Measurements from ENCODE around the gene RHO. TPM values are rescaled to one million over a fixed set of nuclear protein-coding genes. Genes with fewer than 3 reads are reported as not detected.

The RHO gene
- total RNA-seq, 1 experiment from 2014 or later: not detected

DNA sequence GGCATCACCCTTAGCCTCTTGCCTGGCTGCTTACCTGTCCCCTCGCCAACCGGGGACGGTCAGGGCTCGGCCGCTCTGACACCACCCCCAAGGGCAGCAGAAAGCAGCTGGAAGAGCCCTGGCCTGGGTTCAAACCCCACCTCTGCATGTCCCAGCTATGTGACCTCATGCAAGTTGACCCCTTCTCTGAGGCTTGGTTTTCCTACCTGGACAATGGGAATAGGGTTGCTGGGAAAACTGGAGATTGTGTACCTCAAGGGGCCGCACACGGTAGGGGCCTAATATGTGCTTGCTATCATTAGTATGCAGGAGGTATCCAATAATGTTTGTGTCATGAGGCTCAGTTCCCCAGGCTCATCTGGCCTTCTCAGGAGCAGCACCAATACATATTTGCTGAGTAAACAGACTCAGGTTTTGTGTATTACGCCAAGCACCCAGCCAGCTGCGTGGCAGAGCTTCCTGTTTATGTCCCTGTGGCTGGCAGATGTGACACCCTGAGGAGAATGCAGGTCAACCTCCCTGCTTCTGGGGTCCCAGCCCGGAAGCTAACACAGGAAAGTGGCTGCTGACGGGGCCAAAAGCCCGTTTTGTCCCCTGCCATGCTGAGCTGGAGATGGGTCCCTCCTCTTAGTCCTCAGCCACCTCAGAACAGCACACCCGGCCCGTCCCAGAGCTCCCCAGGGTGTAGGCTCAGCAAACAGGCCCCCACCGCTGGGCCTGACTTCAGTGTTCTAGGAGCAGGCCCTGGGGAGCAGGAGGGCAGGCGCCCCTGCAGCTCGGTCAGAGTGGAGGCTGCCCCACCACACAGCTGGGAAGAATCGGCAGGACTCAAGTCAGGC, 48.3 kb downstream of the RHO start:
- no TSS peak for BruUV-seq (replicated peaks)
- intact Hi-C loops (cut with micrococcal nuclease): no loop called here
- H3K4me1 ChIP-seq (ENCODE audit: control insufficient read depth in 1 of 2, insufficient read depth in 2 of 2, low read length in 2 of 2): no peaks in the 10 kb centered on the region
- H3K4me3 ChIP-seq (replicated peaks in 1 of 2; ENCODE audit: low read depth in 1 of 2, low read length in 2 of 2): no peak overlapping the region
- H3K9me3 ChIP-seq (ENCODE audit: control insufficient read depth in 1 of 2, insufficient read depth in 1 of 2, low read depth in 1 of 2, low read length in 2 of 2): no peaks in the 10 kb centered on the region
- no peaks in the 10 kb centered on the region; a peak in 1 of 4 replicates for H3K36me3 ChIP-seq (ENCODE audit: control insufficient read depth in 1 of 2, insufficient read depth in 2 of 2, low read length in 2 of 2)
- H3K9me2 ChIP-seq (ENCODE audit: insufficient read depth): no peaks in the 10 kb centered on the region
- TF ChIP-seq, protein P1, sequence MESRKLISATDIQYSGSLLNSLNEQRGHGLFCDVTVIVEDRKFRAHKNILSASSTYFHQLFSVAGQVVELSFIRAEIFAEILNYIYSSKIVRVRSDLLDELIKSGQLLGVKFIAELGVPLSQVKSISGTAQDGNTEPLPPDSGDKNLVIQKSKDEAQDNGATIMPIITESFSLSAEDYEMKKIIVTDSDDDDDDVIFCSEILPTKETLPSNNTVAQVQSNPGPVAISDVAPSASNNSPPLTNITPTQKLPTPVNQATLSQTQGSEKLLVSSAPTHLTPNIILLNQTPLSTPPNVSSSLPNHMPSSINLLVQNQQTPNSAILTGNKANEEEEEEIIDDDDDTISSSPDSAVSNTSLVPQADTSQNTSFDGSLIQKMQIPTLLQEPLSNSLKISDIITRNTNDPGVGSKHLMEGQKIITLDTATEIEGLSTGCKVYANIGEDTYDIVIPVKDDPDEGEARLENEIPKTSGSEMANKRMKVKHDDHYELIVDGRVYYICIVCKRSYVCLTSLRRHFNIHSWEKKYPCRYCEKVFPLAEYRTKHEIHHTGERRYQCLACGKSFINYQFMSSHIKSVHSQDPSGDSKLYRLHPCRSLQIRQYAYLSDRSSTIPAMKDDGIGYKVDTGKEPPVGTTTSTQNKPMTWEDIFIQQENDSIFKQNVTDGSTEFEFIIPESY (IDR thresholded peaks at IDR 0.05; ENCODE audit: extremely low read depth, insufficient replicate concordance, low read length): no peak
- TF ChIP-seq EZH2phosphoT487 (IDR thresholded peaks at IDR 0.05; ENCODE audit: borderline replicate concordance): no peak
- TF ChIP-seq SRF (IDR thresholded peaks at IDR 0.05; ENCODE audit: low read depth): no peak
- no peak for TF ChIP-seq POLR2A (IDR thresholded peaks at IDR 0.05; ENCODE audit: borderline replicate concordance, extremely low read depth, insufficient read depth, insufficient read length)
- TF ChIP-seq, protein P2, sequence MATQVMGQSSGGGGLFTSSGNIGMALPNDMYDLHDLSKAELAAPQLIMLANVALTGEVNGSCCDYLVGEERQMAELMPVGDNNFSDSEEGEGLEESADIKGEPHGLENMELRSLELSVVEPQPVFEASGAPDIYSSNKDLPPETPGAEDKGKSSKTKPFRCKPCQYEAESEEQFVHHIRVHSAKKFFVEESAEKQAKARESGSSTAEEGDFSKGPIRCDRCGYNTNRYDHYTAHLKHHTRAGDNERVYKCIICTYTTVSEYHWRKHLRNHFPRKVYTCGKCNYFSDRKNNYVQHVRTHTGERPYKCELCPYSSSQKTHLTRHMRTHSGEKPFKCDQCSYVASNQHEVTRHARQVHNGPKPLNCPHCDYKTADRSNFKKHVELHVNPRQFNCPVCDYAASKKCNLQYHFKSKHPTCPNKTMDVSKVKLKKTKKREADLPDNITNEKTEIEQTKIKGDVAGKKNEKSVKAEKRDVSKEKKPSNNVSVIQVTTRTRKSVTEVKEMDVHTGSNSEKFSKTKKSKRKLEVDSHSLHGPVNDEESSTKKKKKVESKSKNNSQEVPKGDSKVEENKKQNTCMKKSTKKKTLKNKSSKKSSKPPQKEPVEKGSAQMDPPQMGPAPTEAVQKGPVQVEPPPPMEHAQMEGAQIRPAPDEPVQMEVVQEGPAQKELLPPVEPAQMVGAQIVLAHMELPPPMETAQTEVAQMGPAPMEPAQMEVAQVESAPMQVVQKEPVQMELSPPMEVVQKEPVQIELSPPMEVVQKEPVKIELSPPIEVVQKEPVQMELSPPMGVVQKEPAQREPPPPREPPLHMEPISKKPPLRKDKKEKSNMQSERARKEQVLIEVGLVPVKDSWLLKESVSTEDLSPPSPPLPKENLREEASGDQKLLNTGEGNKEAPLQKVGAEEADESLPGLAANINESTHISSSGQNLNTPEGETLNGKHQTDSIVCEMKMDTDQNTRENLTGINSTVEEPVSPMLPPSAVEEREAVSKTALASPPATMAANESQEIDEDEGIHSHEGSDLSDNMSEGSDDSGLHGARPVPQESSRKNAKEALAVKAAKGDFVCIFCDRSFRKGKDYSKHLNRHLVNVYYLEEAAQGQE (IDR thresholded peaks at IDR 0.05; ENCODE audit: low read depth): no peak
- no peak for TF ChIP-seq EZH2 (IDR thresholded peaks at IDR 0.05)
- TF ChIP-seq JUND (IDR thresholded peaks at IDR 0.05): no peak
- TF ChIP-seq YY1 (IDR thresholded peaks at IDR 0.05; ENCODE audit: extremely low read depth, insufficient replicate concordance, low read depth, low read length): no peak
- no peak for TF ChIP-seq ZFX (IDR thresholded peaks at IDR 0.05)
- no peak for TF ChIP-seq EGR1 (IDR thresholded peaks at IDR 0.05; ENCODE audit: low read depth)
- TF ChIP-seq SP1 (IDR thresholded peaks at IDR 0.05; ENCODE audit: low read depth): no peak
- TF ChIP-seq, protein P3, sequence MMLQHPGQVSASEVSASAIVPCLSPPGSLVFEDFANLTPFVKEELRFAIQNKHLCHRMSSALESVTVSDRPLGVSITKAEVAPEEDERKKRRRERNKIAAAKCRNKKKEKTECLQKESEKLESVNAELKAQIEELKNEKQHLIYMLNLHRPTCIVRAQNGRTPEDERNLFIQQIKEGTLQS (IDR thresholded peaks at IDR 0.05): no peak
- no peaks in the 10 kb centered on the region for H3K79me2 ChIP-seq (ENCODE audit: insufficient read depth, low read length)
- ChIA-PET POLR2A (no interaction called here), RAD21 (ENCODE audit: low non-redundant PET in 1 of 2, low total read pairs in 2 of 2, uncharacterized antibody in 2 of 2, unreplicated experiment in 2 of 2) (no interaction called here), CTCF (no interaction called here)
- no peak overlapping the region for H2AFZ ChIP-seq (ENCODE audit: low read depth, low read length, poor library complexity, severe bottlenecking)
- no peaks in the 10 kb centered on the region for H3K27me3 ChIP-seq (ENCODE audit: insufficient read depth, low read length)
- no peaks in the 10 kb centered on the region for H4K20me1 ChIP-seq (ENCODE audit: insufficient read depth)
- no peak overlapping the region for H3K4me2 ChIP-seq (ENCODE audit: low read length)
- H3K9ac ChIP-seq (ENCODE audit: low read length): no peak overlapping the region
- DNase-seq (ENCODE audit: low read depth, low spot score): no peak
- no peak for ATAC-seq
- no peak overlapping the region for H3K27ac ChIP-seq (ENCODE audit: low read depth, low read length)

Measured in HCT116 (cell line).